BJ (cell line): ENCODE data around the gene AMY2B. TPM values are rescaled to one million over a fixed set of nuclear protein-coding genes. Genes with fewer than 3 reads are reported as not detected.

Experiments
- polyA plus RNA-seq: library from polyadenylated mRNA; depleted of rRNA; stranded (reverse); fragments of >200 nt; gene quantifications from 2 replicates; pipeline ENCODE4 v1.2.3, GENCODE V29; 2011; rRNA removed

The AMY2B gene
- polyA plus RNA-seq, 1 experiment, result 1.3 TPM

Other genes with a start within 250 kb of the AMY2B start
- gene RNPC3, start 45.9 kb upstream of the AMY2B start, polyA plus RNA-seq, result 13.3 and 15.2 TPM in 2 replicates
- not detected in 2 replicates for gene AMY2A, start 45.8 kb downstream of the AMY2B start, polyA plus RNA-seq
- gene AMY1A, start 84.2 kb downstream of the AMY2B start, polyA plus RNA-seq, result not detected in 2 replicates
- gene AMY1B, start 124.6 kb downstream of the AMY2B start, polyA plus RNA-seq, result not detected in 2 replicates
- gene AMY1C, start 178.3 kb downstream of the AMY2B start, polyA plus RNA-seq, result not detected in 2 replicates